GM21423 (cell line): Measurements from ENCODE around the gene PTPRM.

ENCODE experiments used
- ATAC-seq: cut with Tn5 transposase; IDR thresholded peaks from one replicate; pipeline ENCODE4 v1.9.1; 2021; ENCODE audit warnings: mild to moderate bottlenecking, moderate library complexity; ENCODE audit not compliant: unreplicated experiment

PTPRM gene

GRCh38 chr18:7663366-7664312 lies 96.5 kb downstream of the PTPRM start:
- no peak for ATAC-seq

GRCh38 chr18:7666195-7666776 lies 99.2 kb downstream of the PTPRM start:
- no peak for ATAC-seq

- ATAC-seq: no peak
These were observed 101.3 kb downstream of the PTPRM start for GRCh38 chr18:7668392-7668791.

- ATAC-seq: no peak
These were observed 102.2 kb downstream of the PTPRM start for GRCh38 chr18:7669361-7669760.

- no peak for ATAC-seq
These were observed 104.0 kb downstream of the PTPRM start for GRCh38 chr18:7671105-7671504.

- no peak for ATAC-seq
These were observed 109.2 kb downstream of the PTPRM start for GRCh38 chr18:7676253-7676873.

- ATAC-seq: no peak
These were observed 109.9 kb downstream of the PTPRM start for GRCh38 chr18:7677001-7677400.

GRCh38 chr18:7677424-7677823 lies 110.3 kb downstream of the PTPRM start:
- ATAC-seq: no peak

GRCh38 chr18:7678389-7678788 lies 111.3 kb downstream of the PTPRM start:
- no peak for ATAC-seq

GRCh38 chr18:7678801-7679200 lies 111.7 kb downstream of the PTPRM start:
- ATAC-seq: no peak

GRCh38 chr18:7681298-7681697 lies 114.2 kb downstream of the PTPRM start:
- no peak for ATAC-seq

GRCh38 chr18:7682321-7682720 lies 115.2 kb downstream of the PTPRM start:
- ATAC-seq: no peak

- ATAC-seq: no peak
These were observed 116.6 kb downstream of the PTPRM start for GRCh38 chr18:7683753-7684152.

GRCh38 chr18:7684357-7684756 lies 117.2 kb downstream of the PTPRM start:
- ATAC-seq: no peak

GRCh38 chr18:7684966-7685365 lies 117.8 kb downstream of the PTPRM start:
- no peak for ATAC-seq

GRCh38 chr18:7686278-7686677 lies 119.2 kb downstream of the PTPRM start:
- ATAC-seq: no peak

GRCh38 chr18:7688580-7688979 lies 121.5 kb downstream of the PTPRM start:
- no peak for ATAC-seq

GRCh38 chr18:7691206-7691605 lies 124.1 kb downstream of the PTPRM start:
- ATAC-seq: no peak

- no peak for ATAC-seq
These were observed 129.7 kb downstream of the PTPRM start for GRCh38 chr18:7696780-7697179.

- no peak for ATAC-seq
These were observed 130.2 kb downstream of the PTPRM start for GRCh38 chr18:7697306-7697705.

GRCh38 chr18:7711495-7711894 lies 144.4 kb downstream of the PTPRM start:
- ATAC-seq: no peak

- no peak for ATAC-seq
These were observed 153.3 kb downstream of the PTPRM start for GRCh38 chr18:7720395-7720794.
